Measurements from ENCODE around the gene ALOX5AP. TPM values are rescaled to one million over a fixed set of nuclear protein-coding genes. Genes with fewer than 3 reads are reported as not detected.

Gene ALOX5AP
- total RNA-seq, 6 experiments from 2014 or later: 0.53 to 6.7 (median 3.7) TPM

GRCh38 chr13:30759748-30760147 is 24.4 kb downstream of the ALOX5AP start:
- 71% methylated on average over 1 of the region's 3 CpGs for WGBS (ENCODE audit: insufficient coverage, low coverage, low lambda C conversion rate, missing lambda C conversion rate)
- no peak overlapping the region for H3K27ac ChIP-seq
- H3K27me3 ChIP-seq: no peaks in the 10 kb centered on the region
- no peaks in the 10 kb centered on the region for H3K9me3 ChIP-seq
- no peak overlapping the region for H3K4me3 ChIP-seq
- no peaks in the 10 kb centered on the region for H3K36me3 ChIP-seq
- H3K4me1 ChIP-seq: no peaks in the 10 kb centered on the region
- no peak for TF ChIP-seq CTCF (IDR thresholded peaks at IDR 0.05)
- no peak for TF ChIP-seq POLR2A (IDR thresholded peaks at IDR 0.05)
- ATAC-seq (no peak), DNase-seq (no peak)
- intact Hi-C loops (cut with DNase I): no loop called here

GRCh38 chr13:30762643-30763042 is 27.3 kb downstream of the ALOX5AP start:
- 68% methylated on average over 3 of the region's 4 CpGs for WGBS (ENCODE audit: insufficient coverage, low coverage, low lambda C conversion rate, missing lambda C conversion rate)
- intact Hi-C loops (cut with DNase I): no loop called here
- no peak overlapping the region for H3K4me3 ChIP-seq
- no peaks in the 10 kb centered on the region for H3K36me3 ChIP-seq
- TF ChIP-seq CTCF (IDR thresholded peaks at IDR 0.05) (no peak), POLR2A (IDR thresholded peaks at IDR 0.05) (no peak)
- no peaks in the 10 kb centered on the region for H3K9me3 ChIP-seq
- H3K4me1 ChIP-seq: no peaks in the 10 kb centered on the region
- H3K27me3 ChIP-seq: no peaks in the 10 kb centered on the region
- H3K27ac ChIP-seq: no peak overlapping the region
- ATAC-seq (no peak), DNase-seq (no peak)

GRCh38 chr13:30763786-30764413 is 28.6 kb downstream of the ALOX5AP start:
- Histone ChIP-seq H3K36me3 (no peaks in the 10 kb centered on the region), H3K4me3 (no peak overlapping the region), H3K9me3 (no peaks in the 10 kb centered on the region), H3K4me1 (no peaks in the 10 kb centered on the region), H3K27me3 (no peaks in the 10 kb centered on the region), H3K27ac (no peak overlapping the region)
- 77% methylated on average over 8 of the region's 8 CpGs for WGBS (ENCODE audit: insufficient coverage, low coverage, low lambda C conversion rate, missing lambda C conversion rate)
- no peak for DNase-seq
- intact Hi-C loops (cut with DNase I): no loop called here
- TF ChIP-seq CTCF (IDR thresholded peaks at IDR 0.05) (no peak), POLR2A (IDR thresholded peaks at IDR 0.05) (no peak)
- no peak for ATAC-seq

GRCh38 chr13:30766231-30766630 is 30.9 kb downstream of the ALOX5AP start:
- 76% methylated on average over 2 of the region's 2 CpGs for WGBS (ENCODE audit: insufficient coverage, low coverage, low lambda C conversion rate, missing lambda C conversion rate)
- DNase-seq (no peak), ATAC-seq (no peak)
- Histone ChIP-seq H3K36me3 (no peaks in the 10 kb centered on the region), H3K4me1 (no peaks in the 10 kb centered on the region), H3K27me3 (no peaks in the 10 kb centered on the region), H3K27ac (no peak overlapping the region), H3K4me3 (no peak overlapping the region), H3K9me3 (no peaks in the 10 kb centered on the region)
- intact Hi-C loops (cut with DNase I): no loop called here
- TF ChIP-seq CTCF (IDR thresholded peaks at IDR 0.05): no peak
- TF ChIP-seq POLR2A (IDR thresholded peaks at IDR 0.05): no peak

- Histone ChIP-seq H3K4me3 (no peak overlapping the region), H3K27ac (no peak overlapping the region), H3K36me3 (no peaks in the 10 kb centered on the region), H3K9me3 (no peaks in the 10 kb centered on the region), H3K4me1 (no peaks in the 10 kb centered on the region), H3K27me3 (no peaks in the 10 kb centered on the region)
- no peak for DNase-seq
- no peak for ATAC-seq
- intact Hi-C loops (cut with DNase I): no loop called here
- 78% methylated on average over 4 of the region's 4 CpGs for whole genome bisulfite sequencing (ENCODE audit: insufficient coverage, low coverage, low lambda C conversion rate, missing lambda C conversion rate)
- TF ChIP-seq POLR2A (IDR thresholded peaks at IDR 0.05) (no peak), CTCF (IDR thresholded peaks at IDR 0.05) (no peak)
Measured at GRCh38 chr13:30770929-30771328, 35.6 kb downstream of the ALOX5AP start.

All from right lobe of liver (tissue), 6 donors.